GM21786 (cell line): ENCODE results near the gene CRYZL1.

Source experiments
- ATAC-seq: cut with Tn5 transposase; IDR thresholded peaks from one replicate; pipeline ENCODE4 v1.9.1; 2021; ENCODE audit not compliant: unreplicated experiment

CRYZL1 gene

GRCh38 chr21:33662046-33662445 lies 20.5 kb upstream of the CRYZL1 start:
- ATAC-seq = no peak

- no peak for ATAC-seq
Observed at GRCh38 chr21:33661146-33661545, 19.6 kb upstream of the CRYZL1 start.

GRCh38 chr21:33660406-33660805 lies 18.9 kb upstream of the CRYZL1 start:
- ATAC-seq = no peak

- no peak for ATAC-seq
Observed at GRCh38 chr21:33659568-33659949, 18.0 kb upstream of the CRYZL1 start.

GRCh38 chr21:33658919-33659567 lies 17.5 kb upstream of the CRYZL1 start:
- no peak for ATAC-seq

GRCh38 chr21:33657124-33657820 lies 15.7 kb upstream of the CRYZL1 start:
- ATAC-seq = no peak

- no peak for ATAC-seq
Observed at GRCh38 chr21:33655588-33656221, 14.2 kb upstream of the CRYZL1 start.

- no peak for ATAC-seq
Observed at GRCh38 chr21:33654412-33654811, 12.9 kb upstream of the CRYZL1 start.

- ATAC-seq = no peak
Observed at GRCh38 chr21:33651965-33652680, 10.6 kb upstream of the CRYZL1 start.

GRCh38 chr21:33650929-33651509 lies 9.5 kb upstream of the CRYZL1 start:
- ATAC-seq = no peak

- no peak for ATAC-seq
Observed at GRCh38 chr21:33650230-33650629, 8.7 kb upstream of the CRYZL1 start.

- ATAC-seq = no peak
Observed at GRCh38 chr21:33648555-33648954, 7.0 kb upstream of the CRYZL1 start.

GRCh38 chr21:33647587-33647986 lies 6.0 kb upstream of the CRYZL1 start:
- ATAC-seq = no peak

GRCh38 chr21:33645730-33646129 lies 4.2 kb upstream of the CRYZL1 start:
- no peak for ATAC-seq

GRCh38 chr21:33644383-33645074 lies 3.0 kb upstream of the CRYZL1 start:
- no peak for ATAC-seq

- no peak for ATAC-seq
Observed at GRCh38 chr21:33643658-33644311, 2.2 kb upstream of the CRYZL1 start.

- ATAC-seq = no peak
Observed at GRCh38 chr21:33642896-33643657, 1.5 kb upstream of the CRYZL1 start.

- peak; percentile 79 for ATAC-seq
Observed at GRCh38 chr21:33642027-33642895, 720 bp upstream of the CRYZL1 start, which contains the start of gene ITSN1. Gene ITSN1, plus strand, starts transcription at chr21:33642501. Its CDS starts 76,328 bp downstream, at chr21:33718829.
